Spleen (tissue), 7 donors: ENCODE data around the gene PALM3.

ENCODE experiments used
- CTCF ChIP-seq, 11 experiments: fragments of 200-600 bp in 7 of 11; fragments of 450-650 bp in 4 of 11; sonication (generic) in 4 of 11; IDR thresholded peaks in 8 of 11; conservative IDR thresholded peaks in 3 of 11; 1 replicate in 7 of 11; 2 replicates in 4 of 11; pipeline versions ENCODE4 v1.4.0 to v1.8.0; 2016 to 2021; ENCODE audit warnings: antibody characterized with exemption in 11 of 11, inconsistent platforms in 4 of 11, mild to moderate bottlenecking in 1 of 11
- POLR2A ChIP-seq, 3 donors: fragments of 450-650 bp; IDR thresholded peaks; one replicate each; pipeline ENCODE4 v1.5.1; 2017; ENCODE audit warnings: antibody characterized with exemption in 3 of 3, mild to moderate bottlenecking in 1 of 3
- donor health status: DM: no; HTN: no; CAD: no; lungs with moderate emphysema.
- donor health status: DM: no; HTN: no; CAD: no.
- donor health status: DM: no; HTN: no; CAD: no.

GRCh38 chr19:14102102-14102696, 40.3 kb upstream of the PALM3 start:
- TF ChIP-seq CTCF (IDR thresholded peaks at IDR 0.05 in 8 of 11, conservative IDR thresholded peaks at IDR 0.05 in 3 of 11) (no peak), POLR2A (IDR thresholded peaks at IDR 0.05) (no peak)
